GM21529 (cell line): ENCODE results near the gene GCDH.
"Not testable (repeated sequence)": the region's sequence is repeated elsewhere in the genome, so short reads cannot be mapped to it uniquely, and the experiment has no call there.

Experiments used
- ATAC-seq: cut with Tn5 transposase; IDR thresholded peaks from one replicate; pipeline ENCODE4 v1.9.1; 2021; ENCODE audit not compliant: unreplicated experiment

The GCDH gene

GRCh38 chr19:12899891-12900518, 9.0 kb downstream of the GCDH start:
- ATAC-seq, result peak; percentile 67

GRCh38 chr19:12907166-12907565, 16.2 kb downstream of the GCDH start:
- no peak for ATAC-seq

GRCh38 chr19:12912571-12912970, 21.6 kb downstream of the GCDH start:
- no peak for ATAC-seq

- ATAC-seq, result no peak
These were observed 22.1 kb downstream of the GCDH start for GRCh38 chr19:12913011-12913561.

GRCh38 chr19:12913851-12914690, 23.1 kb downstream of the GCDH start:
- no peak for ATAC-seq

- not testable (repeated sequence) for ATAC-seq
These were observed 24.9 kb downstream of the GCDH start for GRCh38 chr19:12915860-12916259.

GRCh38 chr19:12918253-12918652, 27.3 kb downstream of the GCDH start:
- no peak for ATAC-seq

- no peak for ATAC-seq
These were observed 30.1 kb downstream of the GCDH start for GRCh38 chr19:12921047-12921446.

GRCh38 chr19:12922959-12923358, 32.0 kb downstream of the GCDH start:
- ATAC-seq, result no peak

- ATAC-seq, result no peak
These were observed 33.8 kb downstream of the GCDH start for GRCh38 chr19:12924621-12925310.

GRCh38 chr19:12930002-12930645, 39.2 kb downstream of the GCDH start:
- ATAC-seq, result no peak

- ATAC-seq, result no peak
These were observed 41.7 kb downstream of the GCDH start for GRCh38 chr19:12932392-12933286.

GRCh38 chr19:12933287-12934072, 42.5 kb downstream of the GCDH start, which contains the start of gene FARSA:
TSS of gene FARSA (minus strand) at chr19:12933711. CDS start at chr19:12933696, 15 bp downstream.
- peak; percentile 42 for ATAC-seq

GRCh38 chr19:12935071-12935470, 44.1 kb downstream of the GCDH start:
- no peak for ATAC-seq

- ATAC-seq, result no peak
These were observed 45.6 kb downstream of the GCDH start for GRCh38 chr19:12936582-12936981.

- ATAC-seq, result no peak
These were observed 46.4 kb downstream of the GCDH start for GRCh38 chr19:12937093-12937926.

- ATAC-seq, result peak; percentile 81
These were observed 47.2 kb downstream of the GCDH start, which contains the start of gene CALR for GRCh38 chr19:12937927-12938778. TSS of gene CALR (plus strand) at chr19:12938609. CDS start at chr19:12938680, 71 bp downstream.
